ENCODE results near the gene LMO7. TPM values are rescaled to one million over a fixed set of nuclear protein-coding genes. Genes with fewer than 3 reads are reported as not detected.
A peak's percentile ranks its signal among the peaks of the same experiment; 100 is the strongest.

LMO7 gene
- total and polyA plus RNA-seq, 8 donors, result 14.7 to 50.4 (median 29.1) TPM

DNA sequence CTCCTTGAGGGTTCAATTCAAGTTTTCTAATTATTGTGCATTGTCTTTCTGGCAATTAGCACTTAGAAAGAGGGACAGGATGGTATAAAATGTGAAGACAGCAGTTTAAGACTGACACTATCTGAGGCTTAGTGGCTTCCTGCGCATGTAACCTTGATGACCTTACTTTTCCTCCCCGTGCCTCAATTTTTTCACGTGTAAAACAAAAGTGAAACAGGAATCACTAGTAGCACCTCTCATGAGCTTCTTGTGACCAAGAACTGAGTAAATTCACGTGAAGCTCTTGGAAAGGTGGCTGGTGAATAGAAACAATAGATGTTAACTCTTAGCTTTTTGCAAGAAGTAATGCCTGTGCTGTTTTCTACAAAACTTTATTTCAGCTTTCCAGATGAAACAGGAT, 233.9 kb downstream of the LMO7 start:
- H3K9me3 ChIP-seq, result no peaks in the 10 kb centered on the region
- intact Hi-C loops (cut with DNase I), result loop anchor here (5.0 to 10.0 kb wide), 4 partner anchors 175 to 1035 kb away; no protein-coding TSS in a partner anchor
- peaks cover 0 to 4% (median 1%) of the 10 kb centered on the region in 4 donors for H3K27me3 ChIP-seq
- no peak overlapping the region for H3K27ac ChIP-seq
- DNase-seq (no peak), FAIRE-seq (no peak), ATAC-seq (no peak)
- 29 to 33% methylated on average over 4 of the region's 4 CpGs for WGBS, 2 donors
- H3K4me3 ChIP-seq, result no peak overlapping the region
- TF ChIP-seq, protein P1, sequence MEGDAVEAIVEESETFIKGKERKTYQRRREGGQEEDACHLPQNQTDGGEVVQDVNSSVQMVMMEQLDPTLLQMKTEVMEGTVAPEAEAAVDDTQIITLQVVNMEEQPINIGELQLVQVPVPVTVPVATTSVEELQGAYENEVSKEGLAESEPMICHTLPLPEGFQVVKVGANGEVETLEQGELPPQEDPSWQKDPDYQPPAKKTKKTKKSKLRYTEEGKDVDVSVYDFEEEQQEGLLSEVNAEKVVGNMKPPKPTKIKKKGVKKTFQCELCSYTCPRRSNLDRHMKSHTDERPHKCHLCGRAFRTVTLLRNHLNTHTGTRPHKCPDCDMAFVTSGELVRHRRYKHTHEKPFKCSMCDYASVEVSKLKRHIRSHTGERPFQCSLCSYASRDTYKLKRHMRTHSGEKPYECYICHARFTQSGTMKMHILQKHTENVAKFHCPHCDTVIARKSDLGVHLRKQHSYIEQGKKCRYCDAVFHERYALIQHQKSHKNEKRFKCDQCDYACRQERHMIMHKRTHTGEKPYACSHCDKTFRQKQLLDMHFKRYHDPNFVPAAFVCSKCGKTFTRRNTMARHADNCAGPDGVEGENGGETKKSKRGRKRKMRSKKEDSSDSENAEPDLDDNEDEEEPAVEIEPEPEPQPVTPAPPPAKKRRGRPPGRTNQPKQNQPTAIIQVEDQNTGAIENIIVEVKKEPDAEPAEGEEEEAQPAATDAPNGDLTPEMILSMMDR (IDR thresholded peaks at IDR 0.05), result no peak
- no peaks in the 10 kb centered on the region for H3K4me1 ChIP-seq
- no peaks in the 10 kb centered on the region for H3K36me3 ChIP-seq

DNA sequence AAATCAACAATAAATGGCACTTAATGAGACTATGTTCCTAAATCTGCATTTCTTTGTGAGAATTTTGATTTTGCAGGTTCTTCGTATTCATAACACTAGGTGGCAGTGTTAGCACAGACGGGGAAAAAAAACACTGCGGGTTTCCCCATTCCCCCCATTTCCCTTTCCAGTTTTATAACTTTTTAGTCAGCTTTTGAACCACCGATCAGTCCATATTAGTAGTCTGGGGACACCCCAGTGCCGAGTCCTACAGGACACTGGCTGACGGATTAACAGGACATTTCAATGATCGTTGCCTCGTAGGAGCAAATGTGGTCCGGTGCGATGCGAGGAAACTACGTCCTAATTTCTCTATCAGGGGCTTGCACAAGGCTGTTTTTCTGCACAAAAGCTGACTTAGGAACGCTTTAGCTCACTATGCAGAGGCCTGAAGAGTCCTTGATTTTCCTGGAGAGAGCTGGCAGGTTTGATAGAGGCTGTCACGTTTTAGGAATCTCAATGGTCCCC, 234.3 kb downstream of the LMO7 start:
- 23 to 35% methylated on average over 14 of the region's 14 CpGs for WGBS, 2 donors
- TF ChIP-seq, protein P1 (IDR thresholded peaks at IDR 0.05), result peak in 3 of 4 donors; percentile 55 to 66 (median 64)
- FAIRE-seq (no peak), DNase-seq (peak in 1 of 6 donors; percentile 8), ATAC-seq (peak in 3 of 4 donors; percentile 64 to 78 (median 73))
- Histone ChIP-seq H3K36me3 (no peaks in the 10 kb centered on the region), H3K27me3 (peaks cover 0 to 4% (median 1%) of the 10 kb centered on the region in 4 donors), H3K4me3 (peak overlapping the region in 2 of 4 donors; percentile 22 to 24), H3K9me3 (no peaks in the 10 kb centered on the region), H3K27ac (no peak overlapping the region), H3K4me1 (no peaks in the 10 kb centered on the region)
- intact Hi-C loops (cut with DNase I), result loop anchor here (5.0 to 10.0 kb wide), 3 partner anchors 178 to 1034 kb away; no protein-coding TSS in a partner anchor

DNA sequence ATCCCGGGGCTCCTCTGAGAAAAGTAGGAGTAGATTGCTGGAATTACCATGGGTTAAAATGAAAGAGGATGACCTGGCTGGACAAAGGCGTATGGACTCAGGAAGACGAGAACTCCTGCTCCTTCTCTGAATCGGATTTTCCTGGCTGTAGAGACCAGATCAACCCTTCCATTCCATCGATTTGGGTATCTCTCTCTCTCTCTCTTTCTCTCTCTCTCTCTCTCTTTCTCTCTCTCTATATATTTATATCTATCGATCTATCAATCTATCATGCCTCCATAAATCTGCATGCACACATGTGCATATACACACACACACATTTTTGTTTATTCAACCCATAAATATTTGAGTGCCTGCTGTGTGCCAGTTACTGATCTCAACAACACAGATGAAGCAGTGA, 234.9 kb downstream of the LMO7 start:
- intact Hi-C loops (cut with DNase I), result loop anchor here (5.0 to 10.0 kb wide), 3 partner anchors 179 to 1034 kb away; no protein-coding TSS in a partner anchor
- H3K27me3 ChIP-seq, result peaks cover 0 to 4% (median 1%) of the 10 kb centered on the region in 4 donors
- DNase-seq (no peak), ATAC-seq (no peak), FAIRE-seq (no peak)
- H3K36me3 ChIP-seq, result no peaks in the 10 kb centered on the region
- TF ChIP-seq, protein P1 (IDR thresholded peaks at IDR 0.05), result no peak
- no peak overlapping the region for H3K27ac ChIP-seq
- H3K4me1 ChIP-seq, result no peaks in the 10 kb centered on the region
- H3K4me3 ChIP-seq, result peak overlapping the region in 1 of 4 donors; percentile 22
- WGBS, 2 donors, result 49 to 50% methylated on average over 6 of the region's 6 CpGs
- H3K9me3 ChIP-seq, result no peaks in the 10 kb centered on the region

DNA sequence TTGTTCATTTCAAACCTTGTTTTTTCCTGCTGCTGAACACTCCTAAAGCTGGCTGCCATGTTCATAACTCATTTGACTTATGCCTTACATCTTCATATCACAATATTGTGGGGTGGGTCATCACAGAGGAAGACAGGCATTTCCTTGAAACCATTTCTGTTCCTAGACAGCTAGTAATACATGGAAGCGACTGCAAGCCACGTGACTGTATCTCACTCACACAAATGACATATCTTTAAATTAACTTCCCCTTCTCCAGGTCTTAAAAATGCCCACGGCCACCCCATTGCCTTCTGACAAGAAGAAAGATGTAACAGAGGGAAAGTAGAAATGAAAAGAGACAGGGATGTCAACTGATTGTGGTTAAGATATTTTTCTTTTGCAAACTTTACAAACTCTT, 236.8 kb downstream of the LMO7 start:
- ATAC-seq, result no peak
- Histone ChIP-seq H3K4me3 (no peak overlapping the region), H3K9me3 (no peaks in the 10 kb centered on the region), H3K27ac (no peak overlapping the region), H3K27me3 (peaks cover 0 to 3% (median 0%) of the 10 kb centered on the region in 4 donors), H3K4me1 (no peaks in the 10 kb centered on the region), H3K36me3 (no peaks in the 10 kb centered on the region)
- TF ChIP-seq, protein P1 (IDR thresholded peaks at IDR 0.05), result no peak
- DNase-seq, result no peak
- no peak for FAIRE-seq
- intact Hi-C loops (cut with DNase I), result loop anchor here (5.0 to 10.0 kb wide), 3 partner anchors 181 to 1032 kb away; no protein-coding TSS in a partner anchor
- WGBS, 2 donors, result 48 to 68% methylated on average over 3 of the region's 3 CpGs

DNA sequence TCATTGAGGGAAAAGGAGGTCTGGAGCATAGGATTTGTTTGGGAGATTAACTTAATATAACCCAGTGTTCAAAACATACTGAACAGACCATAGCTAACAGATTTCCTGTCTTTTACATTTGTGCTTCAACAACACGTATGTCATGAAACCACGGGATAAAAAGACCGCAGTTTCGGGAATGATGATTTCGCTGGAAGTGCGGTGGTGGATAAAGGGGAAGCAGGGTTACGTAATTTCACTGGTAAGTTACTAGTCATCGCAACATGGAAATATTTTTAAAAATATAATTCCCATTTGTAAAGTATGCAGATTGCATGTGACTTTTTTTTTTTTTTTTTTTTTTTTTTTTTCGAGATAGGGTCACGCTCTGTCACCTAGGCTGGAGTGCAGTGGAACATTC, 237.4 kb downstream of the LMO7 start:
- WGBS, 2 donors, result 86 to 88% methylated on average over 10 of the region's 10 CpGs
- TF ChIP-seq, protein P1 (IDR thresholded peaks at IDR 0.05), result no peak
- no peak for ATAC-seq
- Histone ChIP-seq H3K4me1 (no peaks in the 10 kb centered on the region), H3K36me3 (no peaks in the 10 kb centered on the region), H3K9me3 (no peaks in the 10 kb centered on the region), H3K27me3 (peaks cover 0 to under 1% (median 0%) of the 10 kb centered on the region in 4 donors), H3K27ac (no peak overlapping the region), H3K4me3 (no peak overlapping the region)
- no peak for FAIRE-seq
- no peak for DNase-seq
- intact Hi-C loops (cut with DNase I), result loop anchor here (5.0 to 10.0 kb wide), 3 partner anchors 181 to 1031 kb away; no protein-coding TSS in a partner anchor

Data from pancreas (tissue), 10 donors.